Fibroblast of peridontal ligament (primary cell): Measurements from ENCODE around the gene ZSCAN10.

Experiments used
- DNase-seq: peaks from one replicate; pipeline ENCODE4 v3.0.0-alpha.2; 2010; ENCODE audit errors: extremely low read depth

Gene ZSCAN10

GRCh38 chr16:3134338-3135125 lies 35.4 kb upstream of the ZSCAN10 start, which contains the start of gene ZNF213:
TSS of gene ZNF213 (plus strand) at chr16:3135029. CDS start at chr16:3137281, 2,252 bp downstream.
- DNase-seq = peak; percentile 97

DNA sequence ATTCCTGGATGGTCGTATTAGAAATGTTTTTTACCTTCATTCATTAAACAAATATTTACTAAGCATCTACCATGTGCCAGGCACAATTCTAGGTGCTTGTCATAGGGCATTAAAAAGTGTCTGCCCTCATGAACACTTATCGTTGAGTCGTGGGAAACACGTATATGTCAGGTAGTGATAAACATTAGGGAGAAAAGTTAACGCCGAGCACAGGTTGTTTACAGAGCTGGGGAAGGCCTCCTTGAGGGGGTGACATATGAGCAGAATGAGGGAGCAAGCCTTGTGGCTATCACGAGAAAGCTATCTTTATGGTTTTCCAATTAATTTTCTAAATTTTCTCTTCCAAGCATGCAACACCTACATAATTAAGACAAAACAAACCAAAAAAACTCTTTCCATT lies 34.8 kb upstream of the ZSCAN10 start:
- no peak for DNase-seq

- no peak for DNase-seq
Measured at GRCh38 chr16:3131755-3132377, 32.8 kb upstream of the ZSCAN10 start.

GRCh38 chr16:3129137-3130131 lies 30.3 kb upstream of the ZSCAN10 start:
- DNase-seq = peak; percentile 90

DNA sequence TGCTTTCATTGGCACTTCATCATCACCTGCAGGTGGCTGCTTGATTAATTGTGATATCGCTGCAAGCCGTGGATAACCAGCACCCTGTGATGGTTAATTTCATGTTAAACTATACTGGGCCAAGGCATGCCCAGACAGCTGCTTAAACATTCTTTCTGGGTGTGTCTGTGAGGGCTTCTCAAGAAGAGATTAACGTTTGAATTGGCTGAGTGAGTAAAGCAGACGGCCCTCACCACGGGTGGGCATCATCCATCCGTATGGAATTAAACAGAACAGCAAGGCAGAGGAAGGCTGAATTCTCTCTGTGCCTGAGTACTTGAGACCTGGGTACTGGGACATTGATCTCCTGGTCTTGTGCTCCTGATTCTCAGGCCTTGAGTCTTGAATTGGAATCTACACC lies 28.7 kb upstream of the ZSCAN10 start:
- no peak for DNase-seq

DNA sequence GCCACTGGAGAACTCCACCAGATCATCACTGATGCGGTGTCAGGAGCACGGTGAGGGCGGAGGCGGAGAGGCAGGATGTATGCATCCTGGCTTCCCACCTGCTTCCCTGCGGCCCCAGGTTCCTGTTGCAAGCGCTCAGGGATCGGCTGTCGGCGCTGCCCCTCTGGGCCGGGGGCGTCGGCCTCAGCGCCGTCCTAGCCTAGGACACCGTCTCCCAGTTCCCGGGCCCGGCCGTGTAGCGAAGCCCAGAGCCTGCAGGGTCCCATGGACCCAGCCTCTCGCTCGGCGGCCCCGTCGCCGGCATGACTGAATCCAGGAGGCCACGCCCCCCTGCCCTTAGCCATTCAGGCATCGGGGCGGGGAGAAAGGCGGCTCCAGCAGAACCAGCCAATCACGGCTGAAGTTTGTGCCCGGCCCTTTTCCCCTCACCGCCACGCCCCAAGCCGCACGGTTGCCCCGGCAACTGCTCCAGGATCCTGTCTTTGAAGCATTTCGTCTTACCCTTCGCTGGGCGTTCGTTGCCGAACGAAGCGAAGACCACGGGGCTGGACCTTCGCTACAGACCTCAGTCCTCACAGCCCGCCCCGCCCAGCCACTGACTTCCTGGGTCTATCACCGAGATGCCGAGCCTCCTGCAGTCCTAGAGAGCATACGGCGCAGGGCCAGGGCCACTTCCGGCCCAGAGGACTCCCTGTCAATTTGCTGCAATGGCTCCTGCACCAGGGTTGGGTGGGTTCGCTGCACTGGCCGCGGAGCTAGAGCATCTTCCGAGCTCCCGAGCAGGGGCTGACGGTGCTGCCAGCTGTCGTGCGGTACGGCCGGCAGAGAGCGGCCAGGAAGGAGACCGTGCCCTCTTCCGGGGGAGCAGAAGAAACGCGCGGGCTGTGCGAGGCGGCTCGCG lies 25.1 kb upstream of the ZSCAN10 start:
- peak; percentile 89 for DNase-seq

GRCh38 chr16:3122926-3123570 lies 24.0 kb upstream of the ZSCAN10 start:
- DNase-seq = no peak

- DNase-seq = no peak
Measured at GRCh38 chr16:3121851-3122467, 22.9 kb upstream of the ZSCAN10 start.

DNA sequence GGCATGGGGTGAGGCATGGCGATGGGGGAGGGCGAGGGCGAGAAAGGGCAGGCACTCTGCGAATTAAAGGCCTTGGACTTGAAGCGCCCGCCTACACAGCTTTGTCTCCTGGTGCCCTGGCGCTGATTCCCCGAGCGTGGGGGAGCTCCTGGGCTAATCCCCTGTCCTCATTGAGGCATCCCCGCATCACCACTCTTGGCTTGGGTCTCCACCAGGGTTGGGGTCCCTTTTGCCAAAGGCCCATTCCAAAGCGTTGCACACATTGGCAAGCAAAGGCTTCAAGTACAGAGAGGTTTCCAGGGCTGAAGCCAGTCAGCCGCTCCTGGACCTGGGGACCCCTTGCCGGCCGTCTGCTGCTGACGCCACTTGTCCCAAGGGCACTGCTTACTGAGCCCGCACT lies 21.3 kb upstream of the ZSCAN10 start:
- DNase-seq = no peak

- DNase-seq = no peak
Measured at GRCh38 chr16:3119701-3120408, 20.8 kb upstream of the ZSCAN10 start.

- DNase-seq = no peak
Measured at GRCh38 chr16:3119286-3119685, 20.2 kb upstream of the ZSCAN10 start.

DNA sequence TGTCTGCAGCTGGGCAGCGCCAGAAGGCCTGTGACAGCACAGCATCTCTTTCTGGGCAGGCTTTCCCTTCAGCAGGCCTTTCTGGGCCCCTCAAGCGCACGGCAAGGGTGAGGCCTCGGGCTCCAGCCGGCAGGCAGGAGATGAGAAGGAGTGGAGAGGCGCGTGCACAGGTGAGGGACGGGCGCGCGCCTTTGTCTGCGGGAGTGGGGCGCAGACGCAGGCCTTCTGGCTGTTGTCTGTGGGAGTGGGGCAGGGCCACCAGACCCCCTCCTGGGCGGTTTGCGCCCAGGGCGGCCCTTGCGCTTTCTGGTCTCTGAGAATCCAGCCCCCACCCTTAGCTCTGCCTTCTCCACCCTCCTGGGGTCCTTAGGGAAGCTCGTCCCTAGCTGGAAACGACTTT lies 19.8 kb upstream of the ZSCAN10 start:
- DNase-seq = no peak

DNA sequence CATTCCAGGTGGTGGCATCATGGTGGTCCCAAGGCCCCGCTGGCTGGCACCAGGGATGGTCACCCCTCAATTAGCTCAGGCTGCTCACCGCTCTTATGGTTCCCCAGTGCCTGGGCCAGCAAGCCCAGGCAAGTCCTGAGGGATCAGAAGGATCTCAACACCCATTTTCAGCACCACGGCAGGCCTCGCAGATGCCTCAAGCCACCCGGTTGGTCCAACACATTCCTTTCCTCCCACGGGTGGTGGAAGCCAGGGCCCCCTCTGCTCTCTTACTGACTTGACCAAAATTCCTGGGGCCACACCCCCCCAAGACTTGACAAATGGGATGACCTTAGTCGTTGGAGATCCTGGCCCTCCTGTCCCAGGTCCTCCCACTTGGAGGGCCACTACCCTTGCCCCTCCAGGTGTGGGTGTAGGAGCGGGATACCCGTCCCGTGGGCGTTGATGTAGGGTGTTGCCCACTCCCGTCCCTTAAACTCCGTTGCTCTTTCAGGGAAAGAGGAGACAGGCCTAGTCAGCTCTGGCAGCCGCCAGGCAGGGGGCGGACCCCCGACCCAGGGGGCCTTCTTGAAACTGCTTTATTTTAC lies 19.2 kb upstream of the ZSCAN10 start:
- DNase-seq = no peak

DNA sequence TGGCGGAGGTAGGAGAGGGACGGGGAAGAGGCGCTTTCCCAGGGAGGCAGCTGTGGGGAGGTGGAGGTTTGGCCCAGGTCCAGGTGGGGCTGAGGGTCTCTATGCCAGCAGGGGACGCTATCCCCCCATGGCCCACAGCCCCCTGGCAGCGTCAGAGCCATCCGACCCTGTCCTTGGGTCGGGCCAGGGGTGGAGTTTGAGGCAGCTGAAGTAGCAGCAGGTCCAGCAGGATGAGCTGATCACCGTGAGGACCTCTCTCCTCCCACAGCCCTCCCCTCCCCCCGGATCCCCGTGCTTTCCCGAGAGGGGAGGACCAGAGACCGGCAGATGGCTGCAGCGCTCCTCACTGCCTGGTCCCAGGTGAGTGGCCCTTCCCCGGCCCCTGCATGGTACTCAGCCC lies 16.5 kb upstream of the ZSCAN10 start:
- DNase-seq = no peak

DNA sequence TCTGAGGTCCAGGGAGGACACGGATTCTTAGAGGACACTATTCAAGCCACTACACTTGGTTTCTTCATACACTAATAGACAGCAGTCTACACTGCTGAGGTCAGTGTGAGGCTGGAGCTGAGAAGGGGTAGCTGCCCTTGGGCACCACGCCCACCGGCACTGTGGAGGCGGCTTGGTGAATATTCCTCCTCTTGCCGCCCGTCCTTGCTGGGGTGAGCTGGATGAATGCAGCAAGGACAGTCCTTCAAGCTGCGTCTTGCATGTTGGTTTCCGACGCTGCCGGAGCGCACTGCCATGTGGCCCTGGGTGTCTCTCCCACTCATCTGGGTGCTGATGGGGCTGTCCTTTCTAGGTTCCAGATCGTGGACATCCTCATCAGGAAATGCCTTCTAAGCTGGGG lies 15.9 kb upstream of the ZSCAN10 start:
- no peak for DNase-seq

- DNase-seq = no peak
Measured at GRCh38 chr16:3113765-3114479, 14.8 kb upstream of the ZSCAN10 start.

- DNase-seq = peak; percentile 18
Measured at GRCh38 chr16:3112881-3113574, 13.9 kb upstream of the ZSCAN10 start.
